HG02885 (cell line): ENCODE results near the gene CDC42EP5.
"Not testable (repeated sequence)": the region's sequence is repeated elsewhere in the genome, so short reads cannot be mapped to it uniquely, and the experiment has no call there.

ENCODE experiments used
- ATAC-seq: cut with Tn5 transposase; IDR thresholded peaks from one replicate; pipeline ENCODE4 v1.9.1; 2021; ENCODE audit warnings: mild to moderate bottlenecking; ENCODE audit not compliant: unreplicated experiment, poor library complexity

CDC42EP5 gene

DNA sequence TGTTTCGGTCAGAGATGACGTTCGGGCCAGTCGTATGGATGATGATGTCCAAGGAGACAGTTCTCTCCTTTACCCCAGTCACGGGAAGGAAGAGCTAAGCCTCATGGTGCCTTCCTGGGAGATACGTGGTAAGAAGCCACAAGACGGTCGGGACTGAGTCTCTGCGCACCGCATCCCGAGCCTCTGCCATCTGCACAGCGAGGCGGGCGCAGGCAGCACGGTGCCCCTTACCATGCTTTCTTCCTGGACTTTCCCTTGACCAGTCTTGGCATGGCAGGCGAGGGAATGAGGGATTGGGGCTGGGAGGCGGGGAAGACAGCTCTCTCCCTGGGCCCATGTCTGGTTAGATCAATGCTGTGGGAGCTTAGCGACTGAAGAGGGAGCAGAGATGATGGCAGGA, 19.5 kb upstream of the CDC42EP5 start:
- no peak for ATAC-seq

DNA sequence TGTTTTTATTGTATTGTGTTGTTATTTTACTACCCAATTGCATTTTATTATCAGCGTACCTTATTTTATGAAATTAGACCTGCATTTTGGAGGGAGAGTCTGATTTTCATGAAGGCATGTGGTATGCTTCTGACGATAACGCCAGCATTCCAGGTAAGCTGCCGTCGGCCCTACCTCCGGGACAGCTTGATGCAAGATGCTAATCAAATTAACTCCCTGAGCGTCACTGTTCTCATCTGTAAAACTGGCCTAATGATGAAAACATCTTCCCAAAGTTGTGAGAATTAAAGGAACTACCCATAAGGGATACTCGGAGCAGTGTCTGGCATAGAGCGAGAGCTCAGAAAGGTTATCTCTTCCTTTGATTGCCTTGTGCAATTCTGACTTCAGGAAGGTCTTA, 16.7 kb upstream of the CDC42EP5 start:
- no peak for ATAC-seq

DNA sequence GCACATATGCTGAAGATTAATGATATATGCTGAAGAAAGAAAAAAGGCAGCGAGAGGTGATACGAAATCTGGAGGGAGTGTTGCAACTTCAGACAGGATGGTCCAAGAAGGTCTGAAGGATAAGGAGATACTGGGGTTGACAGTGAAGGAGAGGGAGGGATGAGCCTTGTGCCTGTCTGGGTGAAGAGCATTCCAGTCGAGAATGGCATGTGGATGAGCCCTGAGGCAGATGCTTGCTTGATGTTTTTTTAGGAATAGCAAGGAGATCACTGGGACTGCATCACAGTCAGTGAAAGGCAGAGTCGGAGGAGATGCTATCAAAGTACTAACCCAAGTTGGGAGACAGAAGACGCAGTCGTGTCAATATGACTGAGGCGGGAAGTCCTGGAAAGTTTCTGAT, 16.2 kb upstream of the CDC42EP5 start:
- ATAC-seq: no peak

DNA sequence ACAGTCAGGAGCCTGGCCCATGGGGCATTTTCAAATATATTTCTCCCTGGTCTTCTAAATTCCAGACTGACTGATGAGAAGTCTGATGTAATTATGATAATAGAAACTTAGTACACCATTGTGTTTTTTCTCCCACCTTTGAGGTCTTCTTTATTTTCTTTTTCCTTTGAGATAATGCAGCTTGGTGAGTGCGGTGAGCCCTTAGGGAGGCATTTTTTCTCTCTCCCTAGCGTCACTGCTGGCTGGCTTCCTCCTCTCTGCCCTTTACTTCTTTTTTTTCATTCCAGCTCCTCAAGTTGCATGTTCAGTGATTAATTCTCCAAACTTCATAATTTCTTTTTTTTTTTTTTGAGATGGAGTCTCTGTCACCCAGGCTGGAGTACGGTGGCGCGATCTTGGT, 12.8 kb upstream of the CDC42EP5 start:
- ATAC-seq: no peak

DNA sequence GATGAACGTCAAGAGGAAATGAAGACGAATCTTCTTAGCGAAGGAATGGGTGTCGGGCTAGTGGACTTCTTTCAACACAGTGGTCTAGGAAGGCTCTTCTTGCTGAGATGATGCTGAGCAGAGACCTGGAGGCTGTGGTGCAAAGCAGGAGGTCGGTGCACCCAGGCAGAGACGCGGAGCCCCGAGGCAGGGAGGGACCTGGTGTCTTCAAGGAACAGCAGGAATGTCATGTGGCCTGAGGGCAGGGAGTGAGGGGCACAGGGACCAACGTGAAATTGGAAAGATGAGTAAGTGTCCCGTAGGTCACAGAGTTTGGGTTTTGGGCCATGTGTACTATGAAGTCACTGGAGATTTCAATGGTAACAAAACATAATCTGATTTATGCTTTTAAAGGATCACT, 11.4 kb upstream of the CDC42EP5 start:
- ATAC-seq: no peak

DNA sequence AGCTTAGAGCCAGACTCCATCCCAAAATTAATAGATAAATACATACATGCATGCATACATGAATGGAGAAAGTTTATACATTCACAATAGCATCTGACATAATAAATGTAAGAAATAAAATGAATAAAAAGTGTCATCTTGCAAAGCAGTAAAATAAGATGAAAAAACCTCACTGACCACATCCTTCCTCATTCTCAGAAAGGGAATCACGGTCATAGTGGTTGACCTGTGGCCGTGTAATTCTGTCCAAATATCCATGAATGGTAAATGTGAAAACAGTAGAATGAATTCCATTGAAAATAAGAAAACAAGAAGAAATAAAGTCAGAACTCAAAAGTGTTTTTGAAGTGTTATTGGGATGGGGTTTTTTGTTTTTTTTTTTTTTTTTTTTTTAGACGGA, 9.8 kb upstream of the CDC42EP5 start:
- no peak for ATAC-seq

DNA sequence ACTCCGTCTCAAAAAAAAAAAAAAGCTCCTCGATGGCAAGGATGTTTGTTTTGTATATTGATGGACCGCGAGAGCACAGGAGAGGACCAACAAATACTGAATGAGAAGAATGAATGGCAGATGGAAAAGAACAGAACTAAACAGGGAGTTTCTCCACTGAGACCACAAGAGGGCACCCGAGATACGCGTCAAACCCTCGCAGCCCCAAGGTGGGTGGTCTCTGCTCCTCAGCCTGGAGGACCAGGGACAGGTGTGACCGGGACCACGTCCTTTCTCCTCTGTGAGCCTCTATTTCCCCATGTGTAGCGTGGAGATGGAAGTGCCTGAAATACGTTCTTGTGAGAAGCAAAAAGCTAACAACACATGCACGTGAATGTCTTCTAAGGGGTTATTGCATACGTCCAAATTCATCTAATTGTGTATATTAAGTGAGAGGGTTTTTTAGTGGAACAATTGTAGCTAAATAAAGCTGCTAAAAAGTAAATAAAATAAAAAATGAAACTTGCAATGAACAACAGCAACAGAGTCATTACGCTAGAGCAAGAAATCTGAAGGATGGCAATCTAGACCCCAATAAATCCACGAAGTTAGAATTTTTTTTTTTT, 8.3 kb upstream of the CDC42EP5 start:
- ATAC-seq: no peak

DNA sequence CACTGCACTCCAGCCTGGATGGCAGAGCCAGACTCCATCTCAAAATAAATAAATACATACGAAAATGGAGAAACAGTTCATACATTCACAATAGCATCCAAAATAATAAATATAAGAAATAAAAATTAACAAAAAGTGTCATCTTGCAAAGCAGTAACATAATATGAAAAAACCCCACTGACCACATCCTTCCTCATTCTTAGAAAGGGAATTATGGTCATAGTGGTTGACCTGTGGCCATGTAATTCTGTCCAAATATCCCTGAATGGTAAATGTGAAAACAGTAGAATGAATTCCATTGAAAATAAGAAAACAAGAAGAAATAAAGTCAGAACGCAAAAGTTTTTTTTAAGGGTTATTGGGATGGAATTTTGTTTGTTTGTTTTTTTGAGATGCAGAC, 7.0 kb upstream of the CDC42EP5 start:
- no peak for ATAC-seq

DNA sequence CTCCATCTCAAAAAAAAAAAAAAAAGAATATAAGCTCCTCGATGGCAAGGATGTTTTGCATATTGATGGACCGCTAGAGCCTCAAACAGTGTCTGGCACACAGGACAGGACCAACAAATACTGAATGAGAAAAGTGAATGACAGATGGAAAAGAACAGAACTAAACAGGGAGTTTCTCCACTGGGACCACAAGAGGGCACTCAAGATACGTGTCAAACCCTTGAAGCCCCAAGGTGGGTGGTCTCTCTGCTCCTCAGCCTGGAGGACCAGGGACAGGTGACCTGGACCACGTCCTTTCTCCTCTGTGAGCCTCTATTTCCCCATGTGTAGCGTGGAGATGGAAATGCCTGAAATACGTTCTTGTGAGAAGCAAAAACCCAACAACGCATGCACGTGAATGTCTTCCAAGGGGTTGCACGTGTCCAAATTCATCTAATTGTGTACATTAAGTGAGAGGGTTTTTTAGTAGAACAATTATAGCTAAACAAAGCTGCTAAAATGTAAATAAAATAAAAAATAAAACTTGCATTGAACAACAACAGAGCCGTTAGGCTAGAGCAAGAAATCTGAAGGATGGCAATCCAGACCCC, 5.7 kb upstream of the CDC42EP5 start:
- no peak for ATAC-seq

DNA sequence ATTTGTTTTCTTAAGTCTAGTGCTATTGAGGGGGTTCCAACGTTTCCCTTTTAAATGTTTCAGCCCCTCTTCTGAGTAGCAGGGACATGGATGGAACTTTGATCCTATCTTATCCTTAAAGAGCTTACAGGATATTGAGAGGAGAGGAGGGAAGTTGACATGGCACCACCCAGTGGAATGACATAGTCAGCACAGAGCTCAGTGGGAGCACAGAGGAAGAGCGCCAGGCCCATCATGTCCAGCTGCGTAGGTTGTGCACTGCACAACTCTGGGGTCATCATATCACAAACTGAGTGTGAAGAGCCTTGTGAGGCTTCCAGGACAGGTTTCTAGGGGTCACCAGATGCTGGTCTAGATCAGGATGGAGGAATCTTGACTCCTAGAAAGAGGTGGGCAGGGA, 4.6 kb upstream of the CDC42EP5 start:
- no peak for ATAC-seq

DNA sequence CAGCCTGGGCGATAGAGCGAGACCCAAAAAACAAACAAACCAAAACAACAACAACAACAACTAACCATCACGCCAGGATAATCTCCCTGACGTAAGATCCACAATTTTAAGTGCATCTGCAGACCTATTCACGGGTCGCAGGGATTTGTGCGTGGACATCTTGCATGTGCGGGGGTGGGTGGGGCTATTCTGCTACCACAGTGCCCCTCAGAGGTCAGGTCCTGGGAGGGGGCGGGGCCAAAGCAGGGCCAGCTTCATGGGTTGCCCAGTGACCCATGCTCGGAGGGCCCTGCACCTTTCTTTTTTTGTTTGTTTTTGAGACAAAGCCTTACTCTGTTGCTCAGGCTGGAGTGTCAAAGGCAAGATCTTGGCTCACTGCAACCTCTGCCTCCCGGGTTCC, 2.6 kb upstream of the CDC42EP5 start:
- ATAC-seq: no peak

DNA sequence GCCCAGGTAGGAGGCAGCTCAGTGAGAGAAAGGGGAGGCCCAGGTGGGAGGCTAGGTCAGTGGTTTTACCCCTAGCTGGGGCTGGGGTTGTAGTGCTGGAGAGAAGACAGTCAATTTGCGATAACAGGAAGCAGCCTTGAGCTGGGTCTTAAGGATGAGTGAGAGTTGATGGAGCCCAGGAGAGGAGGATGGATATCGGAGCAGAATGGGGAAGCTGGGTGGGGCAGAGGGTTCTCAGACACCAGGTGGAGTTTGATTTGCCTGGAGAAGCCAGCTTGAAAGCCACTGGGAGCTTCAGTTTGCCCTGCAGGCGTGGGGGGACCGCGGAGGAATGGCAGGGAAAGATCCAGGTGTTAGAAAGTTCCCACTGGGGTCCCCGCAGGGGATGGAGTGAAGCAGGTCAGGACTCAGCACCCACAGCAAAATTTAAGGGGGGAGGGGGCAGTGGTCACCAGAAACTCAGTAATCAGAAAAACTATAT, 836 bp upstream of the CDC42EP5 start:
- no peak for ATAC-seq

DNA sequence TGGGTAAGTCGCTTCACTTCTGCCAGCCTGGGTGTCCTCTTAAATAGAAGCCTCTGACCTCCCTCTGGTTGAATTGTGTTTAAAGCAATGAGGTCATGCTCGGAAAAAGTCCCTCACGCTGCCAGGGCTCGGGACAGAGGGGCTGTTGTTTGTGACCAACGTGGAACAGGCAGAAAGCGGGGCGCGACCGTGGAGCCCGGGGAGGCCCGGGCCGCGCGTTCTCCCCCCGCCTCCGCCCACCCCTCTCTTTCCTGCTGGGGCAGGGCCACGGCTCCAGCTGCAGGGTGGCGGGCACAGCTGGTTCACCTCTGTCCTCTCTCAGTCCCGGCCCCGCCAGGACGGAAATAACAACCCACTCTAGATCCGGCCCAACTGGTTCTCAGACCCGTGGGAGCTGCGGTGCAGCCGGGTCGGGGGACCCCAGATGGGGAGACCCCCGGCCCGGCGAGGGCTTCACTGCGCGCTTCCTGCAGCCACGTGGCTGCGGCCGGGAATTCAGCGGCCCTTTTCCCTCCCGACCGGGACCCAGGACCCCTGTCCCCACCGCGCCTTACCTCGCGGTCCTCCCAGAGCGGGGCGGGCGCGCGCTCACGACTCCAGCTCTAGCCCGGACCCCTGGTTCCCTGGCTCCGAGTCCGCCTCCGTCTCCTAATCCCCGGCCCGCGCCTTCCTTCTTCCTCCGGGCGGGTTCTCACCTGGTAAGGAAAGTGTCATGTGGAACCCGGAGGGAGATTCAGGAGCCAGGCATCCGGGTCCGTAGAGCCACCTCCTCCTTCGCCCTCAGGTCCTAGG, 1.9 kb downstream of the CDC42EP5 start:
- no peak for ATAC-seq

DNA sequence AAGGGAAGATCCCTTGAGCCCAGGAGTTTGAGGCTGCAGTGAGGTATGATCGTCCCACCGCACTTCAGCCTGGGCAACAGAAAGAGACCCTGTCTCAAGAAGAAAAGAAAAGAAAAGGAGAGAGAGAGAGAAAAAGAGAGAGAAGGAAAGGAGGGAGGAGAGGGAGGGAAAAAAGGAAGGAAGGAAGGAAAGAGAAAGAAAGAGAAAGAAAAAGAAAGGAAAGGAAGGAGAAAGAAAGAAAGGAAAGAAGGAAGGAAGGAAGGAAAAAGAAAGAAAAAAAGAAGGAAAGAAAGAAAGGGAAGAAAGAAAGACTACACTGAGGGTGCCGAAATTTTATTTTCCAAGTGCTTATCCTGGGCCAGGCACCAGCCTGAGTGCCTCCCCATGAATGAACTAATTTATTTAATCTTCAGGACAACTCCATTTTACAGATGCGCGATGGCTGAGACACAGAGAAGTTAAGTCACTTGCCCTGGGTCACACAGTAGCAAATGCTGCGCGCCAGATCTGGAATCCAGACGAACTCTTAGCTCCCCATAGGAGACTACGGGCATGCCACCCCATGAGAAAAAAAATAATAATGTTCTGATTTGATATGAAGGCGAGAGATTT, 2.7 kb downstream of the CDC42EP5 start:
- ATAC-seq: no peak

DNA sequence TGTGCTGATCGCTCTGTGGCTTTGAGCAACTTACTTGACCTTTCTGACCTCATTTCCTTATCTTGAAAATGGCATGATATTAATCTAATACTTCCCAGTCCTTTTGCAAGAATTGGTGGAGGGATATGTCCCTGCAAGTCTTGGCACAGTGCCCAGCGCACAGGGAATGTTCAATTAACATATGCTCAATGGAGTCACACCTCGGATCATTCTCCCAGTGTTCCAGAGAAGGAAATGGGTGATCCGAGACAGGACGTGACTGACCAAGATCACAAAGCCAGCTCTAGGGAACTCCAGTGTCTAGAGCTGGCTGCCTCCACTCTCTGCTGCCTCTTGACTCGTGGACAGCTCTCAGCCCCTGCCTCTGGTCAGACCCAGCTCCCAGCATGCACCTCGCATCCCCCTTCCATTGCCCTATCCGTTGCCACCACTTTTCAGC, 3.6 kb downstream of the CDC42EP5 start:
- no peak for ATAC-seq

DNA sequence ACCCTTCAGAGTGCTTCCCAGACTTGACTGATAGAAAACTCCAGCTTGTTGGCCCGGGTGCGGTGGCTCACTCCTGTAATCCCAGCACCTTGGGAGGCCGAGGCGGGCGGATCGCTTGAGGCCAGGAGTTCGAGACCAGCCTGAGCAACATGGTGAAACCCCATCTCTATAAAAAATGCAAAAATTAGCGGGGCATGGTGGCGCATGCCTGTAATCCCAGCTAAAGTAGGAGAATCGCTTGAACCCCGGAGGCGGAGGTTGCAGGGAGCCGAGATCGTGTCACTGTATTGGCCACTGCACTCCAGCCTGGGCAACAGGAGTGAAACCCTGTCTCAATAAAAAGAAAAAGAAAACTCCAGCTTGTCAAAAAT, 7.0 kb downstream of the CDC42EP5 start:
- not testable (repeated sequence) for ATAC-seq

DNA sequence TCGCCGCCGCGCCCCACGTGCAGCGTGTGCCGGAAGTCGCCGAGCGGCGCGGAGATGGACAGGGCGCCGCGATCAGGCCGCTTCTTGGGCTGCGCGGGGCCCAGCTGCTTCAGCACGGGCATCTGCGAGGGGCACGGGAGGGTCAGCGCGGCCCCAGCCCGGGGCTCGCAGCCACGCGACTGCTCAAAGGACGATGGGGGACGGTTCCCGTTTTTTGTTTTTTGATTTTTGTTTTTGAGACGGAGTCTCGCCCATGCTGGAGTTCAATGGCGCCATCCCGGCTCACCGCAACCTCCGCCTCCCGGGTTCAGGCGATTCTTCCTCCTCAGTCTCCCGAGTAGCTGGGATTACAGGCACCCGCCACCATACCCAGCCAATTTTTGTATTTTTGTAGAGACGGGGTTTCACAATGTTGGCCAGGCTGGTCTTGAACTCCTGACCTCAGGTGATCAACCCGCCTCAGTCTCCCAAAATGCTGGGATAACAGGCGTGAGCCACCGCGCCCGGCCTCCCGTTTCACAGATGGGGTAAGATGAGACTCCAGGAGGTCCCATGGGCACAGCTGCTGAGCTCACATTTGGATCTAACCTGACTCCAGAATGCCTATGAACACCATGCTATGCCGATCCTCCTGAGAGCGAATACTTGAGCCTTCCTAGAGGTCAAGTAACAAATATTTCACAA, 7.5 kb downstream of the CDC42EP5 start:
- no peak for ATAC-seq

DNA sequence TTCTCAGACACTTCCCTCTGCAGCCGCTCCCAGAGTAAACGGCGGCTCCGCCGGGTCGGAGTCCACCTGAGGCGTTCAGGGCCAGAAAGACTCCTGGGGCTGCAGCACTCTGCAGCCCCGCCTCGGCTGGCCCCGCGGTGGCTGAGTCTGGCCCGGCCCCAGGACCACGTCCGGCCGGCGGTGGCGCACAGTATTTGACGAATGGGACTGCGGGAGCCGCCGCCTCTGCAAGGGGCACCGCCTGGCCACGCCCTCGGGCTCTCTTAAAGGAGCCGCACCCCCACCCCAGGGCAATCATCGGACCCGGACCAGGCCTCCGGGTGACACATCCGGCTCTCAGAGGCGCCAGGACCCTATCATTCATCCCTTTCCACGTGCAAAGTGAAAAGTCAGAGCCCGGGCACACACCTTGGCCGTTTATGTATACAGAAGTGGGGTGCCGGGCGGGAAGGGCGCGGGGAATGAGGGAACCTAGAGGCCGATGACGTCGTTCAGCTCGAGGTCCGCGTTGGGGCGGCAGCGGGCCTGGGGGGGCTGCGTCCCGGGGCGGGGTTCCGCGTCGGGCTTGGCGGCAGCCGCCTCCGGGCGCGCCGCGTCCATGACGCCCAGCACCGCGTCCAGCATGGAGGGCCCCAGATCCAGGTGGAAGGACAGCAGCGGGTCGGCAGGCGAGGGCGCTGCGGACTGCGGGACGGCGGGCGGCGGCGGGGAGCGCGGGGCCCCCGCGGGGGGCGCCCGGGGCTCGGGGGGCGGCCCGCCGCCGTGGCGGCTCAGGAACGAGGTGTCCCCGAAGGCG, 8.3 kb downstream of the CDC42EP5 start:
- ATAC-seq: peak; percentile 42

DNA sequence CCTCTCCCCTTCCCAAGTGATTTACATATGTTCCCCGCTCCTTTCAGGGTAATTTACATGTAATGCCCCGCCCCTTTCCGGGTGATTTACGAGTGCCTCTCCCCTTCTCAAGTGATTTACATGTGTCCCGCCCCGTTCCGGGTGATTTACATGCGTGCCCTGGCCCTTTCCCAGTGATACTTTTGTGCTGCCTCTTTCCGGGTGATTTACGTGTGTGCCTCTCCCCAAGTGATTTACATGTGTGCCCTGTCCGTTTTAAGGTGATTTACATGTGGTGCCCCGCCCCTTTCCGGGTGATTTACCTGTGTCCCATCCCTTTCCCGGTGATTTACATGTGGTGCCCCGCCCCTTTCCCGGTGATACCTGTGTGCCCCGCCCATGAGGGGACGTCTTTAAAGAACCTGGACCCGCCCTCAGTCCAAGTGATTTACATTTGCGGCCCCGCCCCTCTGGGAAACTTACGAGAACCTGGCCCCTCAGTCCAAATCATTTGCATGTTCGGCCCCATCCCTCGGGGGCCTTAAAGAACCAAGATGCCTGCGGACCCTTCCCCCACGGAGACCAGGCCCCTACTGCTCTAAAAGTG, 9.0 kb downstream of the CDC42EP5 start:
- ATAC-seq: peak; percentile 49
